DMS 273 (cell line): ENCODE data around the gene NDUFV2.
A peak's percentile ranks its signal among the peaks of the same experiment; 100 is the strongest.
"Not testable (repeated sequence)": the region's sequence is repeated elsewhere in the genome, so short reads cannot be mapped to it uniquely, and the experiment has no call there.

Experiments used
- DNase-seq: peaks from one replicate; lab custom pipeline; 2025; ENCODE audit not compliant: unreplicated experiment; lab: John Stamatoyannopoulos, UW

Gene NDUFV2

GRCh38 chr18:9150121-9150520 lies 47.6 kb downstream of the NDUFV2 start:
- DNase-seq, result no peak

- no peak for DNase-seq
Measured at GRCh38 chr18:9153256-9153655, 50.8 kb downstream of the NDUFV2 start.

- no peak for DNase-seq
Measured at GRCh38 chr18:9156604-9157249, 54.2 kb downstream of the NDUFV2 start.

GRCh38 chr18:9157806-9158205 lies 55.3 kb downstream of the NDUFV2 start:
- no peak for DNase-seq

GRCh38 chr18:9160014-9160413 lies 57.5 kb downstream of the NDUFV2 start:
- no peak for DNase-seq

- not testable (repeated sequence) for DNase-seq
Measured at GRCh38 chr18:9162663-9163062, 60.2 kb downstream of the NDUFV2 start.

GRCh38 chr18:9164149-9164548 lies 61.6 kb downstream of the NDUFV2 start:
- not testable (repeated sequence) for DNase-seq

GRCh38 chr18:9165883-9166282 lies 63.4 kb downstream of the NDUFV2 start:
- not testable (repeated sequence) for DNase-seq

- not testable (repeated sequence) for DNase-seq
Measured at GRCh38 chr18:9169515-9169914, 67.0 kb downstream of the NDUFV2 start.

GRCh38 chr18:9171919-9172318 lies 69.4 kb downstream of the NDUFV2 start:
- not testable (repeated sequence) for DNase-seq

- no peak for DNase-seq
Measured at GRCh38 chr18:9172506-9173127, 70.1 kb downstream of the NDUFV2 start.

GRCh38 chr18:9173770-9174233 lies 71.3 kb downstream of the NDUFV2 start:
- DNase-seq, result peak; percentile 31

- DNase-seq, result no peak
Measured at GRCh38 chr18:9174302-9174701, 71.8 kb downstream of the NDUFV2 start.

GRCh38 chr18:9175115-9175514 lies 72.6 kb downstream of the NDUFV2 start:
- no peak for DNase-seq

GRCh38 chr18:9177031-9177430 lies 74.5 kb downstream of the NDUFV2 start:
- no peak for DNase-seq

GRCh38 chr18:9177466-9177865 lies 75.0 kb downstream of the NDUFV2 start:
- DNase-seq, result no peak

- no peak for DNase-seq
Measured at GRCh38 chr18:9178557-9178956, 76.1 kb downstream of the NDUFV2 start.

- no peak for DNase-seq
Measured at GRCh38 chr18:9181275-9181674, 78.8 kb downstream of the NDUFV2 start.

GRCh38 chr18:9182852-9183399 lies 80.4 kb downstream of the NDUFV2 start:
- no peak for DNase-seq
